ENCODE results near the gene OGA.
A peak's percentile ranks its signal among the peaks of the same experiment; 100 is the strongest.

Gene OGA

DNA sequence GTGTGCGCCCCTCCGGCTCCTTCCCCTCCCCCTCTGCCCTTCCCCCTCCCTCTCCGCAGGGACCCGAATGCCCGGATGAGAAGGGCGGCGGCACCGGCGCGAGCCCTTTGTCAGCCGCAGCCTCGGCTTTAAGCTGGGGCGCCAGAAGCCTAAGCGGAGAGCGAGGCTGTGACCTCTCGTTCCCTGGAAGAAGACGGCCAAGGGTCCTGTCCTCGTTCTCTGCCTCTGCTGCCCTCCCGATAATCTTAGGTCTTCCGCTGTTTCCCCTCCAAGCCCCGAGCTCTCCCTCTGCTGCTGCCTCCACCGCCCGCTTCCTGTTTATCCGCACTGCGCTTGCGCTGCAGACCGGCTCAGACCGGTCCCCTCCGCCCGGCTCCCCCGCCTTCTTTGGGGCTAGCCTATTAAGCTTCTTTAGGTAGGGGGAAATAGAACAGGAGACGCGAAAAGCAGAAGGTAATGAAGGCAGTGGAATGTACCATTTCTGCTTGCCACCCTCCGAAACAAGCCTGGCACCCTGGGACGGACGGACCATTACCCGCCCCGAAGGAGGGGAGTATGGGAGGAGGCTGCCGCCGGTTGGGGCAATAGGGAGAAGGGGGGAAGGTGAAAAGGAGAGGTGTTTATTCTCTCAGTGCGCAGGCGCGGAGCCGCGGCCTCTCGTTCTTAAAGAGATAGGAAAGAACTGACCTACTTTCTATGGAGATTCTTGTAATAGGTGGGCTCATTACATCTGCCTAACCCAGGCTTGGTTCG is at the start of gene OGA:
Gene OGA (minus strand): TSS at position 326 of the 753 bp plus-strand sequence. CDS start 422 bp downstream, outside the sequence.
- peak; percentile 97 for DNase-seq

DNA sequence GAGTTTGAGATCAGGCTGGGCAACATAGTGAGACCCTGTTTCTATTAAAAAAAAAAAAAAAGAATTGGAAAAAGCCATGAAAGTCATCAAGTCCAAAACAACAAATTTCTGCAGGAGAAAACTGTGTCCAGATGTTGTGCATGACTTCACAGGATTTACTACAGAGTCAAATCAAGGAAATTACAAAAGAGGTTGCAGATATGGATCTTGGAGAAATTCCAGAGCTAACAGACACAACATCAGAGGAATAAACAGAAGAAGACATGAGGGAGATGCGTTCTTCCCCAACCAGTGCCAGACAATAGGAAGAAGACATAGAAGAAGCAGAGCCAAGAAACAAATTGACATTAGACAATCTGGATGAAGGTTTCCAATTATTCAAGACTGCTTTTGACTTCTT is 49.7 kb upstream of the OGA start:
- DNase-seq = no peak

DNA sequence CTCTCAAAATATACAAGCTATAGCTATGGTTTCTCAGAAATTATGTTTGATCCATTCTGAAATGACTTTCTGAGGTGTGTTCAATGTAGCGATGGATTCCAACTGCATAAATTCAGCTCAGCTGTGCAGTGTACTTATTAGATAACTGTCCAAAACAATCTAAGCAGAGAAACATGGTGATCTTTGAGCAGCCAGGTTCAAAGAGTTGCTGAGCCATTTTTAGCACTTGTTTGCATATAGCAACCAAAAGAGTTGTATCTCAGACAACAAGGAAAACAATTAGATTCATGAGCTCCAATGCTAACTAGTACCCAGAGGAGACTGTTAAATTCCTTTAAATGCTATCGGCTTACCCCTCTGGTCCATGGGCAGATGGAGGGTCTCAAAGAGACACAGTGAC is 41.3 kb upstream of the OGA start:
- no peak for DNase-seq

DNA sequence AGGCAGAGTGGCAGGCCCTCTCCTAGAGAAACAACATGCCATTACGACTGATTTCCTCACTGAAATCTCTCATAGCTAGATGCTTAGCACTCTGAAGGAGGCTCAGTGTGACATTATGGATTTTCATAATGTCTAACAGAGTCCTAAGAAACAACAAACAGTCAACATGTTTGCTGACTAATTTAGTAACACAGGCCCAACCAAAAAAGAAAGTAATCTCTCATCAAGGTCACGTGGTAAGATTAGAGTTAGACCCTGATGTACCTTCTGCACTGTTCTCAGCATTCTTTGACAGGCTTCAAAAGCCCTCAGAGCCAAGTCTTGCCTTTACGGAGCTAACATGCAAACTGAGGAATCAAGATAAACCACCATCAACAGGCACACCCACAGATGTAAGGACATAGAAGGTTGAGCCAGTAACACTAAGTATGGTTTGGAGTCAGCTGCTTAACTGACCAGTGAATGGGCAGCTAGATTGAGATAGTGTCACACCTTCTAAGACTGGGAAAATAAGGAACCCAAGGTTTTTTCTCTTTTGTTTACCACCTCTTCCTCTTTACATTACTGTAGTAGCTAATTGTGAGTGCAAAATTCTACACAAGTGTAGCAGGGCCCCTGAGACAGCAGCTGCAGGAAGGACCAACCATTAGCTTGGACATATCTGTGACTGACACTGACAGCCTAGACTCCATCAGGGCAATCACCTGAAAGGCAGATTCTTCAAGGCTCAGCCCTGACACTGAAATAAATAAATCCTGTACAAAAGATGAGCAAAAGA is 40.7 kb upstream of the OGA start:
- no peak for DNase-seq

DNA sequence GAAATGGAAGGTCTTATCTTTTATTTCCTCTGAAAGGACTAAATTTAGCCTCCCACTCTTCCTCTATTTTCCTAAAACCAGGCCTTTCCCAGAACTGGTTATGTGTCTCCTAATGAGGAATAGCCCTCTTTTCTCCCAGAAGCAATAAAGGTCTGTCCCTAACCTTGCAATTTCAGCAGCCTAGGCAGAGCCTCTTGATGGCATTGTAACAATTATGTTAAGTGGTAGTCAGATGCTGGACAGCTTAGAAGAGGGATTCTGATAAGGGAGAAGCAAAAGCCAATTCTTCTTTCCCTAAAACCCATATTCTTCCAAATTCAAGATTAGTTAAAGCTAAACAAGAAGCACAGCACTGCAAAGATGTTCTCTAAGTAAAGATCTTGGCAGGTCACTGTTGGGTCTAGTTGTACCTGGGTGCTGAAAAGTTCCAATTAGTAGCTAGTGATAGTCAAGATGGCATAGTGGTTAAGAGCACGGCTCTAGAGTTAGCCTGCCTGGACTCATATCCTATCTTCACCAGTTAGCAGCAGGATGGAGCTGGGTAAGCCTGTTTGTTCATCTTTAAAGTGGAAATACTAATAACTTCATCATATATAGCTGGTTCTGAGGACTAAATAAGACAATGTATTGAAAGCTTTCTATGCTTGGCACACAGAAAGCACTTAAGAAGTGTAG is 39.7 kb upstream of the OGA start:
- no peak for DNase-seq

DNA sequence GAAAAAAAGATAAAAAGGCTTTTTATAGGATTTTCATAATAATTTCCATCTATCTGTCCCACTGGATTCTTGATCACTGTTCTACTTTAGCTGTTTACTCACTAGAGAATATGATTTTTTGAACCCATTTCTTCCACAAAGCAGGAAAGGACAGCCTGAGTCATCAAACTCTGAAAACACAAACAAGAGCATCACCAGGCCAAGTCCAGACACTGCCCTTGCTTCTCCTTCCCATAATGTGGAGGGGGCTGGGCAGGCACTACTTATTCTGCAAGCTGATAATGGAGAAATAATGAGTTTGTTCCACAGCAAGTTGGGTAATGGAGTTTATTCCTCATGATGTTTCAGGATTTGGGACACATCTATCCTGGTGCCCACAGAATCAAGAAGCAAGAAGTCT is 38.4 kb upstream of the OGA start:
- no peak for DNase-seq

DNA sequence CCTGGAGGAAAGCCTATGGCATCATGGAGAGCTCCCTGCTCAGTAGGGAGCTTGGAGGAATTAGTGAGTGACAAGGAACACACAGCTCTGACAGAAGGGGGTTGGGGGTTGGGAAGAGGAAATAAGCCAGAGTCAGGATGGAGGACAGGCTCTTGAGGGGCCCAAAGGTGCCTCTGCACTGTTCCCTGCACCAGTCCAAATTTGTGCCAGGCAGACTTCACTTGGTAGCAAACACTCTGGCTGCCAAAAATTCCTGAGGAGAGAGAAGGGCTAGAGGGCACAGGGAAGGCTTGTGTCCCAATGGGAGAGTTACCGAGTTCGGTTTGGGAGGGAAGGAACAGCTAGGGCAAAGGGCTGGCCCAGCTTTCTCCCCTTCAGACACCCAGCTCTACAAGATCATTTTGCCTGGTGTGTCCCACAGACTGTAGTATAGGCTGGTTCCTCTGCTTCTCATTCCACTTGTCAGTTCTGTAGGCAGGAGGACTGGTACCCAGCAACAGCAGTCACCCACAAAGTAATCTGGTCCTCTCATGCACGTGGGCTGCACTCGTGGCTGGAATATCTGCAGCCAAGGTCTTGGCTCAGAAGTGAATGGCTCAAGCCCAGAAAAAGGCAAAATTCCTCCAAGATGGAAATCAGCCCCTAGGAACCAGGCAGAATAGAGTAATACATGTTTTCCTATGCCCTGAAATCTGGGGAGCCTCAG is 33.3 kb upstream of the OGA start:
- no peak for DNase-seq

DNA sequence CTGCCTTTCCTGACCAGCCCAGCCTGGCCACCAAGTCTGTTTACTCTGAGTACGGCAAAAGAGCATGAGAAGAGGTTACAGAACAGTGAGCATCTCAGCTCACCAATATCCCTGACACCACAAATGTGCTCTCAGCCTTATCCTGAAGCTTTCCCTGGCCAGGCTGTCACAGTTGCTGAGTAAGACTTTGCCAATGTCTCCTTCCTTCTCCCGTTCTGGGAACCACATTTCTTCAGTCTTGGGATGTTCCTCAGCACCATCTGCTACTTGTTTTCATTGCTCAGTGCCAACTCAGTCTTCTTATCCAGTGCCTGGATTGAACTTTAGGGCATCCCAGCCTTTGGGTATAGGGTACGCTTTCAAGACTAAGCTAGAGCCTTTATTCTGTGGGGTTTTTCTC is 32.5 kb upstream of the OGA start:
- no peak for DNase-seq

DNA sequence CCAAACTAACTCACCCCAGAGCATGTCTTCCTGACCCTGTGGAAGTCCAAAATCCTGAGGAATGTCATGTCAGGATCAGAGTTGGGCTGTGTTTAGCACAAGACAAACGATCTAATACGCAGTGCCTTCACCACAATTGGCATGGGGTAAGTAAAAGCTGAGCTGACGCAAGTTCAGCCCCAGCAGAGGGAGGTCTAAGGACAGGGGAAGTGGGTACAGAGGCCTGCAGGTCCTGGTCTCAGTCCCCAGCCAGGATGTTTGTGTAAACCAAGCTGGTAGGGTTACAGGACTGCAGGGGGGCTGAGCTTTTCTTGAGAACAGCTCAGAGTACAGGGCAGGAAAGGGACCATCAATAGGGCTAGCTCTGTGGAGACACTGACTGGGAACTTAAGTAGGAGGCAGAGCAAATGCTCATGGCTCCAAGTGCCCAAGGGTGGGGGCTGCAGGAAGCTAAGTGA is 30.7 kb upstream of the OGA start:
- no peak for DNase-seq

DNA sequence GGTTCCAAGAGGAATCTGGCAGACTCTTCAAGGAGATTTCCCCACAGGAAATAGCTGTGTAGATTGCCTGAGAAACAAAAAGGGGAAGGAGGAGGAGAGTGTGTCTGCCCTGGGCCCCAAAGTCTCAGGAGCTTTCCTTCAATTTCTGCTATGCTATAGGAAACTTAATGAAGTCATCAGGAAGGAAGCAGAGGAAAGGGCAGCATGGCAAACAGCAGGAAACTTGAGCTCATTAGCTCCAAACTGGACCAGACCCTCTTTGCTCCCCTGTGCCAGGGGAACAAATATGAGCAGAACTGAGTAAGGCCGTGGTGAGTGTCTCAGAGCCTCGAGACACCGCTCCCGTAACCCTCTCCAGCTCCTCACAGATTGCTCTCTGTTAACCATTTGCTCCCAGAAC is 30.2 kb upstream of the OGA start:
- DNase-seq = no peak

DNA sequence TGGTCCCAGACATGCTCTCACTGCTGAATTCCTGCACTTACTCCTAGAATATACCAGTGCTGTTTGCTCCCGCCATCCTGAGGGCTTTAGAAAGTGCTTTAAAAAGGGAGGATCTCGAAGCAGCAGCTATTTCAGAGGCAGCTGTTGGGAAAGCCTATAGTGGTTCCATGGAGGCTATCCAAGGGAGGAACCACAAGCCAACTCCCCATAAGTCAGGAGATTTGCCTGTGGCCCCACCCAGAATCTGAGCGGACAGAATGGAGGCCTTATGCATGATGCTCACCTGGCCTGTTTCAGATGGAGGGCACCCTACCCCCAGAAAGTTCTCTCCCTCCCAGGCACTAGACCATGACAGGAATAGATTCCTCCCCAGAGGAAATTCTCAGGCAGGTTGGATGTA is 27.6 kb upstream of the OGA start:
- no peak for DNase-seq

DNA sequence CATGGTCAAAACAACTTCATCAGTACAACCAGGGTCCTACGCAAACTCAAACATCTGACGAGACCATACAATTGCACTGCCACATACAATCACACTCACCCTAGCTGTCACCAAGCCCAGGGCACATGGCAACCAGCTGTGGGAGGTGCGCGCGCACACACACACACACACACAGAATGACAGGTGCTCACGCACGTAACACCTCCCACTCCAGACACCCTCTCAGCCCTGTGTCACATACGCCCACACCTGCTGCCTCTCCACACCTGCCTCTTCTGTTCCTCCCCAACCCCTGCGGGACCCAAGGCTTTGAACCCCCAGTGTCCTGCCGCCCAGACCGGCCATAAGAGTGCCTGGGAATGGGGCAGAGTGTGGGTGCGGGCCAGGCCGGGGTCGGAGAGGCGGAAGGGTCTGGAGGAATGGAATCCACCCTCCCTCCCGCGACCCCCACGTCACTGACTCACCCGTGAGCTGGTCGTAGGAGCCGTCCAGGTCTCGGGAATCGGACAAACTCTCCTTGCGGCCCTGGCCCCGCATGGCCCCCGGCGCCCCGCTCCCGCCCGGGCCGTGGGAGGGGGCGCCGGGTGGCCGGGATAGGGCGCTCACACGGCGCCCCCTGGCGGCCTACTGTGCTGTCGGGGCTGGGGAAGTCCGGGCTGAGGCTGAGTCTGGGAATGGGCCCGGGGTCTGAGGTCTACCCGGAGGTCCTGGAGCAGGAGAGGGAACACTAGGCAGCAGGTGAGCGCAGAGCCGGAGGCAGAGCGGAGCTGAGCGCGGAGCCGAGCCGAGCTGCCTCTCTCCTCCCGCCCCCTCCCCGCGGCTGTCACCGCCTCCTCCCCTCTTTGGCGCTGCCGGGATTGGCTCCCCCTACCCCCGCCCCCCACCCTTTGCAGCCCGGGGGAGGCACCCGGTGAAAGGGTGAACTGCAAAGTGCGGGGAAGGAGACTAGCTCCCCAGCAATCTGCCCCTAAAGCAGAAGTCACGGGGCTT is 25.1 kb upstream of the OGA start, which contains the start of gene KCNIP2:
Gene KCNIP2 (minus strand): TSS at position 769 of the 990 bp plus-strand sequence. CDS start 232 bp downstream, at position 537.
- peak; percentile 78 for DNase-seq

DNA sequence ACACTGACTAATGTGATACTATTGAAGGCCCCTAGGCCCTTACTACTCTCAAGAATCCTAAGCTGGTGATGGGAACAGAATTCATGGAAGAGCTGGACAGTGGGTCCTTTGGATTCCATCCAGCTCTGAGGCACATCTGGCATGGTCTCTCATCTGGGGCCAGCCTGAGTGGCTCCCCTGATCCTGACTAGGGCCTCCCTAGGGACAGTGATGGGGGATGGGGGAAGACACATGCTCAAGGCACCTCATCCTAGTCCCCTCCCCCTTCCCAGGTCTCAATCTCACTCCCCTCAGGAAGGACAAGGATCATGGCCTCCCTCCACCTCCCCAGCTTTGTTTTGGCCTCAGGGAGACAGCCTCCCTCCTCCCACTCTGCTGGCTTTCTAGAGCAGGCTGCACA is 23.6 kb upstream of the OGA start:
- DNase-seq = no peak

DNA sequence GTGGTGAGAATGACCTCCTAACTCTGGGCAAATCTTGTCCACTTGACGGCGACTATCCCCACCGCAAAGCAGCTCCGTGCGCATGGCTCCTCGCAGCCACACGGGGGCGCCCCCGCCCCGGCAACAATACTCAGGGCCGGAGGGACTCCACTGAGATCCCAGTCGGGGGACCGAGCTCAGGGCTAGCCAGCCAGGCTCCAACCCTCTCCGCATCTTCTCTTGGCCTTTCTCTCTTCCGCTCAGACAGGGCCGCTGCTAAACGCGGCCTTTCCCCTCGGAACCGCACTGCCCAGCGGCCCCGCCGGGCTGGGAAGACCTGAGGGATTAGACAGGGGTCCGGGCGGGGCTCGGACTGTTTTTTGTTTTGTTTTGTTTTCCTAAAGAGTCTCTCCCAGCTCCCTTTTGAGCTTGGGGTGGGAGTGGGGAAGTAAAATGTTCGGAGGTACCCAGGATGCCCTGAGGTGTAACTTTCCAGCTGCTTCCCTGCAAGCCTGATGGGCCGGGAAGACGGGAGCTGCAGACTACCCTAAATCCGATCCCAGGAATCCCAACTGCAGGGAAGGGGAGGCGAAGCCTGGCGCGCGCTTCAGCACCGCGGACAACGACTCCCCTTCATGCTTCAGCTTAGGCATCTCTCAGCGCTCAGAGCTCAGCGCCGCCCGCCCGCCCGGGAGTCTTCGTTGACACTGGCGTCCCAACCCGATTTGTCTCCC is 22.7 kb upstream of the OGA start:
- peak; percentile 89 for DNase-seq

DNA sequence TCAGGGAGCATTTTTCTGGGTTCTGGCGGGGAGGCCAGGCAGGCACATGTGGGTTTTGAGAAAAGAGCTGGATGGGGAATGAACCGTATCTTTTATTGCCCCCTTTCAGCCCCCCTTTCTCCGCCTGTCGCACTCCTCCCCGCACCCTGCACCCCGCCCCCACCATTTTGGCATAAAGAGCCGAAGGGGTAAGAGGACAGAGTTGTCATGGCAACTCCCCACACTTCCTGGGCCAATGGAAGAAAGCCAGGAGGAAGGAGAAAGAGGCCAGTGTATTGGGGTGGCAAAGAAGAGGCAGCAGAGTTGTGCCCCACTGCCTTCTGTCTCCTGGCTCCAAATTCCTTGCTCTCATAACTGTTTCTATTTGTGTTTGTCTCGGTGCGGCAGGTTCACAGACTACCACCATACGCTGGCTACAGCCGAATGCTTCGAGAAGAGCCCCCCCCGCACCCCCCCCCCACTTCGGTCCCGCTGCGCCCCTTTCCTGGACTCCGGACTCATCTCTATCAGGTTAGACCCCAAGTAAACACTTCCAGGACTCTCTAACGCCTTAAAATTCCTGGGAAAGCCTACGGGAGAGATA is 21.9 kb upstream of the OGA start:
- no peak for DNase-seq

DNA sequence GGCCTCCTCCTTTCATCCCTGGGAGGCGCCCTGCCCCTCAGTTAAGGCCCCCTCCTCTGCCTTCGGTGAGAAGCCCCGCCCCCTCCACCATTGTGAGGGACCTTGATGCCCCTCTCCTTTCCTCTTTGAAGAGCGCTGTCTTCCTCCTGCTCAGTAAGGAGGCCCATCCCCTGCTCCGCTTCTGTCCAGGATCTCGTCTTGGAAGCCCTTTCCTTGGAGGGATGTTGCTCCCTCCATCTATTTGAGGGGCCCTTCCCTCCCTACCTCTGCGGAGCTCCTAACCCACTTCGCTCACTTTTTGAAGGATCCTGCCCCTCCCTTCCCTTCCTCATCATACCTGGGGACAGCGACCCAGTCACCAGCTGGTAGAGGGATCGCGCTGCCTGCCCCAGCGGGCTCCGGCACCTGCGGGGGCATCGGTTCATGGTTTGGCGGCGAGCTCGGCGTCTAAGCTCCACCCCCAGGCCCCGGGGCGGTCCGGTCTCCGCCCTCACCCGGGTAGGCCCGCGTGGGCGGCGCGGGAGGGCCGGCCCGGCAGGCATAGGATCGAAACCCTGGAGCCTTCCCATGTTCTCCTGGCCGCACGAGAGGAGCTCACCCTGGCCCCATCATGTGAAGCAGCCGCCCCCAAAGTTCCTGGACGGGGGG is 21.3 kb upstream of the OGA start:
- peak; percentile 82 for DNase-seq

DNA sequence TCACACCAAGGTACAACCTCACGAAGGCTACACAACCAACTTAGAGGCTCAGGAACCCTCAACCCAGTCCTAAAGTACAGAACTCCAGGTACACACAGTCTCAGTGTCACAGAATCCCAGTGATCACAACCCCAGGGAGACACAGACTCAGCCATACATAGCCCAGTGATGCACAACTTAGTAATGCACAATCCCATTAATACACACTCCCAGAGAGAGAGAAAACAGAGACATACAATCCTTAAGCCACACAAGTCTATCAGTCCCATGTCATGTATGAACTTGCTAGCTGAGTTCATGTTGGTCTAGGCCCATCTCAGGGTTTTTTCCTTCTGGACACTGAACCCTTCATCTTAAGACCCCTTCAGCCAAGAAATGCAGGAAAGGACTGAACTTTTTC is 20.8 kb upstream of the OGA start:
- DNase-seq = no peak

DNA sequence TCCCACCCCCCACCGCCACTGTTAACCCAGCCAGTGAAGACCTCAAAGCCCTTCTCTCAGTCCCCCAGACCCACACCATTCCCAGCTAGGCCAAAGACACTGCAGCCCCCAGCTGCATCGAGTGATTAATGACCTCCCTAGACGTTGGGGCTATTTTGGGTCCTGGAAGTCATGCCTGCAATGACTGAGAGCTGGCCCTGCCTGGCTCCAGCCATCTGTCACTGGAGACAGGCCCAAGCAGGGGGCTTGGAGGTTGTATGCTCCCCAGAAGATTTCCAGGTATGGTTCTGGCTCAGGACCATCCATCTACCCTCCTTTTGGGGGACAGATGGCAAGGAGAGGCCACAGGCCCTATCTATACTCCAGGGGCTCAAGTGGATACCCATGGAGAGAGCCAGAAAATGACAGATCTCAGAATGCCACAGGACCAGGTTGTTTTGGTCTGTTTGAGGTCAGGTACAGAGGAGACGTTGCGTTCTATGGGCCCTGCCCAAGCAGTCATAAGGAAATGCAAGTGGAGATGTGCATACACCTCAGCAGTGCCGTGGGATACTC is 20.2 kb upstream of the OGA start:
- no peak for DNase-seq

DNA sequence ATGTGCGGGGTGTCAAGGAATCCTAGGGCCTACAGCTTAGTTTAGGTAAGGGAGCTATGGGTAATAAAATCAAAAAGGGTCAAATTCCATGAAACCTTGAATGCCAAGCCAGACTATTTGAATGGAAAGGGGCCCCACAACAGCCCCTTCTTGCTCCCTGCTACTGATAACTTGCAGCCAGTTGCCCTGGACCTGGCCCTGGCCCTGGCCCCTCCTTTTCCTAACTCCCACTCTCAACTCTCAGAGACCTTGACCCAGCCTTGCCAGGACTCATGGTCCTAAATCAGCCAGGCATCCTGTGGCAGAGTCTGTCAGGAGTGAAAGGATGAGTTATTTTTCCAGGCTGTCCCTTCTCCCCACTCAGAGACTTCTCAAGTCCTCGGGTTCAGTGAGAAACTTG is 19.5 kb upstream of the OGA start:
- no peak for DNase-seq

DNA sequence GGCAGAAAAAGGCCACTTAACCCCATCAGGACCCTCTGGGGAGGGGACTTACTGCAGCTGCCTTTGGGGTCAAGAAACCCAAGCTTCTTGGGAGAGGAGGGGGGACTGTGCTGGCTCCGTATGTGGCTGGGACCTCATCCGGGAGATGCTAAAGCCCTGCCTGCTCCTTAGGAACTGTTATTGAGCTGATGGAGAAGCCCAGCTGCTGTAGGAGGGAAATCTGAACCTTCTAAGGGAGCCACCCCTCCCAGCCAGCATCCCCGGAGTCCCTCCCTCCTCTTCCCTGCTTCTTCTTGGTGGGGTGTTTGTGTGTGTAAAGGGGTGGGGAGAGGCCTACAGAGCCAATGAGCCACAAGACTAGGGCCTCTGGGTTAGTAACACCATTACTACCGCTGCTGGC is 17.1 kb upstream of the OGA start:
- DNase-seq = no peak
